A549 (cell line): Measurements from ENCODE around the gene TMPRSS6.

Experiments
- CBX2 ChIP-seq: fragments of 200-600 bp; sonication (generic); IDR thresholded peaks from 2 replicates; pipeline ENCODE4 v1.6.1; 2016; ENCODE audit warnings: low read depth, mild to moderate bottlenecking, borderline replicate concordance
- CHD2 ChIP-seq: fragments of 150-350 bp; IDR thresholded peaks from 2 replicates; pipeline ENCODE4 v1.6.1; 2014; ENCODE audit warnings: low read length; ENCODE audit not compliant: partially characterized antibody
- JUN ChIP-seq, 2 experiments: fragments of >200 bp; sonication (Bioruptor Twin); formaldehyde crosslinking; IDR thresholded peaks; 2 replicates in 1 of 2; 3 replicates in 1 of 2; pipeline ENCODE4 v1.6.1; 2016 to 2017
- RAD21 ChIP-seq, 2 experiments: fragments of >200 bp in 1 of 2; sonication (Bioruptor Twin) in 1 of 2; formaldehyde crosslinking in 1 of 2; IDR thresholded peaks in 1 of 2; conservative IDR thresholded peaks in 1 of 2; 2 replicates in 1 of 2; 3 replicates in 1 of 2; pipeline ENCODE4 v1.6.1; 2012 to 2018; ENCODE audit warnings: inconsistent platforms in 1 of 2

DNA sequence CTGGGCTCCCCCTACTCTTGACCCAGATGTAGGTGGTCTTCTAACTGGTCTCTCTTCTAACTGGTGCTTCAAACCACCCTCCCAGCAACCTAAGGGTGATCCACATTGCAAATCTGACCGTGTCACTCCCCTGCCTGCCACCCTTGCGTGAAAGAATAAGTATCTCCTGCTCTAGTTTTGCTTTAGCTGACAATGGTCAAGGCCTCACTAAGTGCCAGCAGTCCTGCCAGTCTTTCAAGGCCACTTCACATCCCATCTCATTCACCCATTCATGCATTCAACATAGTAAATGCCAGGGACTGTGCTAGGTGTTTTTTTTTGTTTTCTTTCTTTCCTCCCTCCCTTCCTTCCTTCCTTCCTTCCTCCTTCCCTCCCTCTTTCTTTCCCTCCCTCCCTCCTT is 60.3 kb downstream of the TMPRSS6 start:
- TF ChIP-seq CHD2 (no peak), JUN (IDR thresholded peaks at IDR 0.05) (no peak), CBX2 (no peak), RAD21 (conservative IDR thresholded peaks at IDR 0.05 in 1 of 2, IDR thresholded peaks at IDR 0.05 in 1 of 2) (no peak)
